Keratinocyte (primary cell): ENCODE results near the gene USP14.

Experiments
- CTCF ChIP-seq, 3 experiments: IDR thresholded peaks in 1 of 3; conservative IDR thresholded peaks in 1 of 3; optimal IDR thresholded peaks in 1 of 3; 2 replicates in 2 of 3; 3 replicates in 1 of 3; pipeline versions ENCODE3 to v1.5.1; 2011; ENCODE audit warnings: low read length in 3 of 3, mild to moderate bottlenecking in 3 of 3, moderate library complexity in 2 of 3, control low read depth in 1 of 3, inconsistent platforms in 1 of 3; ENCODE audit not compliant: insufficient read depth in 2 of 3; ENCODE audit errors: extremely low read depth in 1 of 3
- EZH2 ChIP-seq: IDR thresholded peaks from one replicate; pipeline ENCODE4 v1.6.1; 2012; ENCODE audit warnings: inconsistent platforms, mild to moderate bottlenecking, low read length, moderate library complexity

GRCh38 chr18:251572-251971 is 93.2 kb downstream of the USP14 start:
- no peak for TF ChIP-seq EZH2
- TF ChIP-seq CTCF (optimal IDR thresholded peaks at IDR 0.05 in 1 of 3, IDR thresholded peaks at IDR 0.05 in 1 of 3, conservative IDR thresholded peaks at IDR 0.05 in 1 of 3; ENCODE audit: extremely low read depth in 1 of 3, insufficient read depth in 2 of 3, low read length in 3 of 3), result no peak
